Activated naive CD4-positive, alpha-beta T cell treated with anti-CD3 and anti-CD28 coated beads, Interleukin-2, amount 50 U/mL, for 72 hours (primary cell): Measurements from ENCODE around the gene ARMH3. TPM values are rescaled to one million over a fixed set of nuclear protein-coding genes. Genes with fewer than 3 reads are reported as not detected.

Source experiments
- ATAC-seq, 2 donors: fragments of 150-1000 bp; cut with Tn5 transposase; 2 replicates each; pipeline ENCODE4 v1.10.0; 2021; ENCODE audit warnings: mild to moderate bottlenecking in 2 of 2, moderate library complexity in 2 of 2
- DNase-seq, 2 donors: peaks; one replicate each; pipeline ENCODE4 v3.0.0; 2021 to 2022; ENCODE audit warnings: low spot score in 2 of 2
- H3K27ac Mint-ChIP-seq, 2 donors: one replicate each; pipeline ENCODE4 v1.8.0; 2022; ENCODE audit warnings: mild to moderate bottlenecking in 2 of 2, mixed read lengths in 2 of 2
- H3K36me3 Mint-ChIP-seq, 2 donors: one replicate each; pipeline ENCODE4 v1.8.0; 2022; ENCODE audit warnings: mixed read lengths in 2 of 2
- H3K9me3 Mint-ChIP-seq, 2 donors: one replicate each; pipeline ENCODE4 v1.8.0; 2022; ENCODE audit warnings: mixed read lengths in 2 of 2
- total RNA-seq, 2 donors: library from RNA; stranded (reverse); gene quantifications; one replicate each; pipeline ENCODE4 v1.2.3, GENCODE V29; 2022

The ARMH3 gene
- total RNA-seq, 2 donors from 2014 or later, result 20.3 to 24.8 TPM

- no peak for DNase-seq
- Mint-ChIP-seq H3K36me3 (no peaks in the 10 kb centered on the region), H3K27ac (peak overlapping the region; percentile 75 to 76), H3K9me3 (no peaks in the 10 kb centered on the region)
- ATAC-seq, result peak in 1 of 2 donors; percentile 11
These were observed 215.8 kb downstream of the ARMH3 start for GRCh38 chr10:101840102-101840684.

- DNase-seq, result peak; percentile 56 to 75
- Mint-ChIP-seq H3K27ac (no peak overlapping the region), H3K9me3 (no peaks in the 10 kb centered on the region), H3K36me3 (no peaks in the 10 kb centered on the region)
- ATAC-seq, result peak; percentile 19 to 43
These were observed 216.4 kb downstream of the ARMH3 start for GRCh38 chr10:101839416-101840063.

DNA sequence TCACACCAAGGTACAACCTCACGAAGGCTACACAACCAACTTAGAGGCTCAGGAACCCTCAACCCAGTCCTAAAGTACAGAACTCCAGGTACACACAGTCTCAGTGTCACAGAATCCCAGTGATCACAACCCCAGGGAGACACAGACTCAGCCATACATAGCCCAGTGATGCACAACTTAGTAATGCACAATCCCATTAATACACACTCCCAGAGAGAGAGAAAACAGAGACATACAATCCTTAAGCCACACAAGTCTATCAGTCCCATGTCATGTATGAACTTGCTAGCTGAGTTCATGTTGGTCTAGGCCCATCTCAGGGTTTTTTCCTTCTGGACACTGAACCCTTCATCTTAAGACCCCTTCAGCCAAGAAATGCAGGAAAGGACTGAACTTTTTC is 217.0 kb downstream of the ARMH3 start:
- DNase-seq (no peak), ATAC-seq (no peak)
- Mint-ChIP-seq H3K27ac (no peak overlapping the region), H3K36me3 (no peaks in the 10 kb centered on the region), H3K9me3 (no peaks in the 10 kb centered on the region)

GRCh38 chr10:101838416-101838970 is 217.5 kb downstream of the ARMH3 start:
- DNase-seq, result no peak
- Mint-ChIP-seq H3K27ac (no peak overlapping the region), H3K36me3 (no peaks in the 10 kb centered on the region), H3K9me3 (no peaks in the 10 kb centered on the region)
- ATAC-seq, result no peak

DNA sequence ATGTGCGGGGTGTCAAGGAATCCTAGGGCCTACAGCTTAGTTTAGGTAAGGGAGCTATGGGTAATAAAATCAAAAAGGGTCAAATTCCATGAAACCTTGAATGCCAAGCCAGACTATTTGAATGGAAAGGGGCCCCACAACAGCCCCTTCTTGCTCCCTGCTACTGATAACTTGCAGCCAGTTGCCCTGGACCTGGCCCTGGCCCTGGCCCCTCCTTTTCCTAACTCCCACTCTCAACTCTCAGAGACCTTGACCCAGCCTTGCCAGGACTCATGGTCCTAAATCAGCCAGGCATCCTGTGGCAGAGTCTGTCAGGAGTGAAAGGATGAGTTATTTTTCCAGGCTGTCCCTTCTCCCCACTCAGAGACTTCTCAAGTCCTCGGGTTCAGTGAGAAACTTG is 218.2 kb downstream of the ARMH3 start:
- H3K9me3 Mint-ChIP-seq, result no peaks in the 10 kb centered on the region
- no peak overlapping the region for H3K27ac Mint-ChIP-seq
- peak in 1 of 2 donors; percentile 7 for DNase-seq
- H3K36me3 Mint-ChIP-seq, result no peaks in the 10 kb centered on the region
- no peak for ATAC-seq

DNA sequence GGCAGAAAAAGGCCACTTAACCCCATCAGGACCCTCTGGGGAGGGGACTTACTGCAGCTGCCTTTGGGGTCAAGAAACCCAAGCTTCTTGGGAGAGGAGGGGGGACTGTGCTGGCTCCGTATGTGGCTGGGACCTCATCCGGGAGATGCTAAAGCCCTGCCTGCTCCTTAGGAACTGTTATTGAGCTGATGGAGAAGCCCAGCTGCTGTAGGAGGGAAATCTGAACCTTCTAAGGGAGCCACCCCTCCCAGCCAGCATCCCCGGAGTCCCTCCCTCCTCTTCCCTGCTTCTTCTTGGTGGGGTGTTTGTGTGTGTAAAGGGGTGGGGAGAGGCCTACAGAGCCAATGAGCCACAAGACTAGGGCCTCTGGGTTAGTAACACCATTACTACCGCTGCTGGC is 220.6 kb downstream of the ARMH3 start:
- DNase-seq (no peak), ATAC-seq (no peak)
- Mint-ChIP-seq H3K9me3 (no peaks in the 10 kb centered on the region), H3K27ac (no peak overlapping the region), H3K36me3 (no peaks in the 10 kb centered on the region)

DNA sequence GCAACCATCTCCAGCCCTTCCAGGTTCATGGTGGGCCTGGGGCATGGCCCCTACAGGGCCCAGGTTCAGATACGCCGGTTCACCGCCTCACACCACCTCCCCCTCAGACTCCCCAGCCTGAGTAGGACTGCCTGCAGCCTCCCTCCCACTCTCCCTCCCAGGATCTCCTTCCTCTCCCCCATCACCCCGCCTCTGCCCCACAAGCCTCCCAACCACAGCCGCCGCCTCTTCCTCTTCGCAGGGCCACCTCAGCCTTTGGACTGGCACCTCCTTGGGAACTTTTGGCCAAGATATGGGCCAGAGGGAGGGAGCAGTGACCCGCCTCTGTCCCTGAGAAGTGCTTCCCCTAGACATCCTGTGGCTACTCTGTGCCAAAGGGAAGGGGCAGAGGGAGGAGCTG is 221.6 kb downstream of the ARMH3 start:
- ATAC-seq (no peak), DNase-seq (no peak)
- Mint-ChIP-seq H3K27ac (peak overlapping the region in 1 of 2 donors; percentile 90), H3K36me3 (no peaks in the 10 kb centered on the region), H3K9me3 (no peaks in the 10 kb centered on the region)

DNA sequence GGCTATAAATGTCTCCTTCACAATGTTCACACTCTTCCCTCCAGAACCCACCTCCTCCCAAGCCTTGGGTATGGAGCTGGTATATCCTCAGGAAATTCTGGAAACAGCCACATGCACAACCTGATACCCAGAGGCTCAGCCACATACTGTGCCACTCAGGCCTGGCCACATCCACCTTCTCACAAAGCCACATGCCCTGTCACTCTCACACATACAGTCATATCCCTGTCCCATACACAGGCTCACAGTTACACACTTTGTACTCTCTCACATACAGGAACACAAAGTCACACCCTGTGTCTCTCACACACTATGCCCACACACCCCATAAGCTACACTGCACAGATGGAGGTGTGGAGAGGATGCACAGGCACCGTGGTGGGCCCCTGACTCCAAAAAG is 222.5 kb downstream of the ARMH3 start:
- Mint-ChIP-seq H3K27ac (peak overlapping the region in 1 of 2 donors; percentile 90), H3K9me3 (no peaks in the 10 kb centered on the region), H3K36me3 (no peaks in the 10 kb centered on the region)
- no peak for ATAC-seq
- DNase-seq, result no peak

DNA sequence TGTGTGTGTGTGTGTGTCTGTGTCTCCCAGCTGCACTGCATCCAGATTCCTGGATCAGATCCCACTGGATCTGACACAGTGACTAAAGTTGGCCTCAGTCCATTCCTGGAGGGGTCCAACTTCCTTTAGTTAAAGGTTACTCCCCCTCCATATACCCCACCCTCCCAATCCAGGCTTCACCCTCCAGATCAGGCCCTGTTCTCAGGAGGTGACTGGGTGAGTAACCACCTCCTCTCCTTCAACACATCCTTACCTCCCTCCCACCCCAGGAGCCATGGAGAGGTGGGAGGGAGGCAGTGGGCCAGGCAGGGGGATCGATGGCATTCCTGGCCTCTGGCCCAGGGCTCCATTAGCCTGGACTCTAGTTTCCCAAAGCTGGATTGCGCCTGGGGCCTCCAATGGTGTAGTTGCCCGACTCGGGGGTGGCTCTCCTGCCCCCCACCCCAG is 223.6 kb downstream of the ARMH3 start:
- DNase-seq (no peak), ATAC-seq (no peak)
- no peaks in the 10 kb centered on the region for H3K36me3 Mint-ChIP-seq
- H3K9me3 Mint-ChIP-seq, result no peaks in the 10 kb centered on the region
- H3K27ac Mint-ChIP-seq, result peak overlapping the region in 1 of 2 donors; percentile 90

DNA sequence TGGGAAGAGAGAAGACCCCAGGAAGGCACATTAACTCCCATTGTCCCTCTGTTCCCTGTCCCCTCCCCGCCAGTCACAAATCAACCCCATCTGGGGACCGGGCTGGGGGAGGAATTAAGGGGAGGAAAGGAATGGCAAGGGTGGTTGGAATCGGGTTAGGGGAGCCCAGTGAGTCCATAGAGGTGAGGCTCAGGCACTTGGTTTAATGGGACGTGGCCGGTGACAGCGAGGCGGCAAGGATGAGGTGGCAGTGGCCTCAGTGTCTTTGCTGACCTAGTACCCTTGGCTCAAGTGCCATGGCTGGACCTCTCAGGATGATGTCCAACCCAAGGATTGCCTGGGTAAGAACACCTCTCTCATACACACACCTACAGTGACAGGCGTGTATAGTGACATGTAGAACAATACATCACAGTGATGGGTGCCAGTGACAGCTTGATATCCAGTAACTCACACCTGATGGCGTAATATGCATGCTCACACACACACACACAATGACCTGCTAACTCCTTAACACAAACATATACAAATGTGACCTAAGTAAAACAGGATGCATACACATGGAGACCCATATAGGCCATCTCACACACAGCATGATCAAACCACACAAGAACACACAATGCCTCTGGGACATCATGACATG is 224.7 kb downstream of the ARMH3 start:
- Mint-ChIP-seq H3K9me3 (no peaks in the 10 kb centered on the region), H3K36me3 (no peaks in the 10 kb centered on the region), H3K27ac (peak overlapping the region; percentile 90 to 97)
- ATAC-seq (no peak), DNase-seq (no peak)

- ATAC-seq (peak; percentile 77 to 78), DNase-seq (peak; percentile 84 to 87)
- Mint-ChIP-seq H3K27ac (peak overlapping the region; percentile 90 to 97), H3K9me3 (no peaks in the 10 kb centered on the region), H3K36me3 (no peaks in the 10 kb centered on the region)
These were observed 225.4 kb downstream of the ARMH3 start for GRCh38 chr10:101830322-101831168.

GRCh38 chr10:101829561-101830315 is 226.2 kb downstream of the ARMH3 start:
- Mint-ChIP-seq H3K27ac (peak overlapping the region; percentile 90 to 97), H3K36me3 (no peaks in the 10 kb centered on the region), H3K9me3 (no peaks in the 10 kb centered on the region)
- ATAC-seq (peak in 1 of 2 donors; percentile 34), DNase-seq (peak in 1 of 2 donors; percentile 65)

DNA sequence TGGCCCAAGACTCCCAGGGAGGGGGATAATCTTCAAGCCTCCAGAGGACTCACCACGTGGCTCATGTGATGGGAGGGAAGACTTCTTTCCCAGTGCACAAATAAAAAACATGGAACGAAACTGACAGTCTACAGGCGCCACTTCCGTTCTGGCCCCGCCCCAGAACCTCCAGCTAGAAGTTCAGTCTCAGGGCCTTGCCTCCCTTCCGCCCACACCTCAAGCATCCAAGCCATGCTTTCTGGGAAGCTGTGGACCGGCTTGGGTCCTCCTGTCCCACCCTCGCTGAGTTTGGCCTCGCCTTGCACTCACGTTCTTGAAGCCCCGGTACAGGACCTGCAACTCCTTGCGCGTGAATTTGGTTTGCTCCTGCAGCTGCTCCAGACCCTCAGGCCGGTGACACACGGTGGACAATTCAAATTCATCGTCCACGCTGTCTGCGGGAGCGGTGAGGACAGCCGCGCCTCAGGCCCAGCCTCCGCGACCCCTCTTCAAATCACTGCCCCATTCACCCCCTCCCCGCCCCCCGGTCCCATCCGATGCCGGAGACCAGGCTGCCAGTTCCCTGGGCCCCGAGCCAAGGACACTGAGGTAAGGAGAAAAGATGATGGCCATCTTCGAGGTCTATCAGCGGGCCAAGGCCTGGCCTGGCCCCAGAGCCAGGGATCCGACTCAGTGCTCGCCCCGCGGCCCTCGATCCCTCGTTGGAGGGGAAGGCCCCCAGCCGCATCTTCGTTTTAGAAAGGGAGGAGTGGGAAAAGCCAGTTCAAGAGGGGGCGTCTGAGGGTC is 227.0 kb downstream of the ARMH3 start:
- Mint-ChIP-seq H3K9me3 (no peaks in the 10 kb centered on the region), H3K36me3 (no peaks in the 10 kb centered on the region), H3K27ac (no peak overlapping the region)
- no peak for ATAC-seq
- DNase-seq, result no peak

DNA sequence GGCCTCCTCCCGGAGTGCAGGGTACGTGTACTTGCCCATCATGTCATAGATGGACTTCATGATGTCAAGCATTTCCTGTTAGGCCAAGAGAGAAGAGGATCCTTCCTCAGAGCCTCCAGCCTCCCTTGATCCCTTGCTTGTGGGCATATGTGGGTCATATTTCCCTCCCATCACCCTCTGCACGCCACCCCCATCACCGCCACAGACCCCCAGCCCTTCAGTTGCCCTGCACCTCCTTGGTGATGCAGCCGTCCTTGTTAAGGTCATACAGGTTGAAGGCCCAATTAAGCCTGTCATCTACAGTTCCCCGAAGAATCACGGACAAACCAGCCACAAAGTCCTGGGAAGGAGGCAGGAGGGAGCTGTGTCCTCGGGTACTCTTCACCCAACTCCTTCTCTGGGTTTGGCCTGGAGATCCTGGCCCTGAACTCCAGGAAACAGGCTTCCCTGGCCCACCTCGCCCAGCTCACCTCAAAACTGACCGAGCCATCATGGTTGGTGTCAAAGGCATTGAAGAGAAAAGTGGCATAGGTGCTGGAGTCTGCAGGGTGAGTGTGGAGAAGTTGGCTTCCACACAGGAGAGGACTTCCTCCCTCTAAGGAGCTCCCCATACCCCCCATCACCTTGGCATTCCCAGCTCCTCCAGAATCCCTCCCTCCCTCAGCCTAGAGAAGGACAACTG is 227.9 kb downstream of the ARMH3 start:
- peak in 1 of 2 donors; percentile 38 for DNase-seq

More for the DNA sequence above, 227.9 kb downstream of the ARMH3 start:
- Mint-ChIP-seq H3K36me3 (no peaks in the 10 kb centered on the region), H3K9me3 (no peaks in the 10 kb centered on the region), H3K27ac (peak overlapping the region in 1 of 2 donors; percentile 29)
- no peak for ATAC-seq
